ENCODE data around the gene CDK5R1. TPM values are rescaled to one million over a fixed set of nuclear protein-coding genes. Genes with fewer than 3 reads are reported as not detected.
"Not testable (repeated sequence)": the region's sequence is repeated elsewhere in the genome, so short reads cannot be mapped to it uniquely, and the experiment has no call there.

The CDK5R1 gene
- total RNA-seq, 1 donor: 1.4 TPM

- H3K4me3 ChIP-seq (ENCODE audit: low read depth, low read length): peak overlapping the region; percentile 94
- no peak for DNase-seq (ENCODE audit: low read depth)
Measured at GRCh38 chr17:32445497-32445896, 41.3 kb upstream of the CDK5R1 start.

GRCh38 chr17:32445971-32446370, 40.8 kb upstream of the CDK5R1 start:
- H3K4me3 ChIP-seq (ENCODE audit: low read depth, low read length): peak overlapping the region; percentile 94
- no peak for TF ChIP-seq CTCF (IDR thresholded peaks at IDR 0.05; ENCODE audit: insufficient read depth, low read length)
- peak; percentile 53 for DNase-seq (ENCODE audit: low read depth)

More at GRCh38 chr17:32445497-32445896, 41.3 kb upstream of the CDK5R1 start:
- TF ChIP-seq CTCF (IDR thresholded peaks at IDR 0.05; ENCODE audit: insufficient read depth, low read length): no peak

DNA sequence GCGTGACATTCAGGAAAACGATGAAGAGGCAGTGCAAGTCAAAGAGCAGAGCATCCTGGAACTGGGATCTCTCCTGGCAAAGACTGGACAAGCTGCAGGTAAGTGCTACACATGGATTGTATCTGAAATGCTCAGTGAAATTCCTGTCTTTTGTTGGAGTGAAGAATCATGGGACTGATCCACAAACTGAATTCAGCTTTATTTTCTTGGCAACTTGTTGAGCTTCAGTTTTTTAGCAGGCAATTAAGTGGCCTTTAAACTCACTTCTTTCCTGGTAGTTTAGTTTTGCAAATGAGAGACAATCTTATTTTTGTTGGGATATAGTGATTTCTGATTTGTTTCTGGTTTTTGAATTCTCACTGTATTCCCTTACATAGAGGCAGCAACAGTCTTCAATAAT, 39.8 kb upstream of the CDK5R1 start:
- no peak for TF ChIP-seq CTCF (IDR thresholded peaks at IDR 0.05; ENCODE audit: insufficient read depth, low read length)
- DNase-seq (ENCODE audit: low read depth): no peak
- no peak overlapping the region for H3K4me3 ChIP-seq (ENCODE audit: low read depth, low read length)

DNA sequence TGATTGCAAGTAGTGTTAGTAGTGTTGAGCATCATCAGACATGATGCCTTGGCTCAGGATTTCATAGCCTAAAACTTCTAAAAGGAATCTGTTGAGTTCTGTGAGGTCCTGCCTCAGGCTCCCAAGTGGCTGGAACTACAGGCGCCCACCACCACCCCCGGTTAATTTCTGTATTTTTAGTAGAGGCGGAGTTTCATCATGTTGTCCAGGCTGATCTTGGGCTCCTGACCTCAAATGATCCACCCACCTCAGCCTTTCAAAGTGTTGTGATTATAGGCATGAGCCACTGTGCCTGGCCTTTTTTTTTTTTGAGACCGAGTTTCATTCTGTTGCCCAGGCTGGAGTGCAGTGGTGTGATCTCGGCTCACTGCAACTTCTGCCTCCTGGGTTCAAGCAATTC, 36.8 kb upstream of the CDK5R1 start:
- no peak for TF ChIP-seq CTCF (IDR thresholded peaks at IDR 0.05; ENCODE audit: insufficient read depth, low read length)
- no peak for DNase-seq (ENCODE audit: low read depth)
- no peak overlapping the region for H3K4me3 ChIP-seq (ENCODE audit: low read depth, low read length)

- H3K4me3 ChIP-seq (ENCODE audit: low read depth, low read length); DNase-seq (ENCODE audit: low read depth): not testable (repeated sequence)
Measured at GRCh38 chr17:32450379-32450778, 36.4 kb upstream of the CDK5R1 start.

GRCh38 chr17:32451879-32452278, 34.9 kb upstream of the CDK5R1 start:
- no peak for TF ChIP-seq CTCF (IDR thresholded peaks at IDR 0.05; ENCODE audit: insufficient read depth, low read length)
- no peak overlapping the region for H3K4me3 ChIP-seq (ENCODE audit: low read depth, low read length)
- no peak for DNase-seq (ENCODE audit: low read depth)

- no peak overlapping the region for H3K4me3 ChIP-seq (ENCODE audit: low read depth, low read length)
- no peak for TF ChIP-seq CTCF (IDR thresholded peaks at IDR 0.05; ENCODE audit: insufficient read depth, low read length)
- DNase-seq (ENCODE audit: low read depth): no peak
Measured at GRCh38 chr17:32452281-32452680, 34.5 kb upstream of the CDK5R1 start.

Data from fibroblast of the aortic adventitia (primary cell).